Duodenal mucosa (tissue), 2 donors: ENCODE measurements around the gene RBL1.
A peak's percentile ranks its signal among the peaks of the same experiment; 100 is the strongest.
"Not testable (repeated sequence)": the region's sequence is repeated elsewhere in the genome, so short reads cannot be mapped to it uniquely, and the experiment has no call there.

Experiments
- H3K27ac ChIP-seq: one replicate; pipeline ENCODE4 v1.7.0; 2013; ENCODE audit warnings: low read depth, low read length
- H3K27me3 ChIP-seq, 2 donors: one replicate each; pipeline ENCODE4 v1.7.0; 2013; ENCODE audit warnings: low read length in 2 of 2, control low read depth in 1 of 2; ENCODE audit not compliant: insufficient read depth in 2 of 2, control insufficient read depth in 1 of 2
- H3K36me3 ChIP-seq, 2 donors: one replicate each; pipeline ENCODE4 v1.7.0; 2013; ENCODE audit warnings: low read length in 2 of 2, control low read depth in 1 of 2; ENCODE audit not compliant: insufficient read depth in 2 of 2, control insufficient read depth in 1 of 2
- H3K4me1 ChIP-seq, 2 donors: one replicate each; pipeline ENCODE4 v1.7.0; 2013; ENCODE audit warnings: low read length in 2 of 2, control low read depth in 1 of 2; ENCODE audit not compliant: insufficient read depth in 2 of 2, control insufficient read depth in 1 of 2
- H3K4me3 ChIP-seq, 2 donors: one replicate each; pipeline ENCODE4 v1.7.0; 2013; ENCODE audit warnings: low read length in 2 of 2, low read depth in 1 of 2
- H3K9ac ChIP-seq, 2 donors: one replicate each; pipeline ENCODE4 v1.7.0; 2013; ENCODE audit warnings: low read length in 2 of 2, low read depth in 1 of 2
- H3K9me3 ChIP-seq, 2 donors: one replicate each; pipeline ENCODE4 v1.7.0; 2013; ENCODE audit warnings: low read length in 2 of 2, control low read depth in 1 of 2; ENCODE audit not compliant: control insufficient read depth in 1 of 2

Gene RBL1

GRCh38 chr20:37095599-37096414 lies at the start of gene RBL1:
RBL1 (minus strand) TSS chr20:37095997; CDS start chr20:37095928, 69 bp downstream.
- Histone ChIP-seq H3K27ac (peak within 1 kb of the TSS; percentile 31), H3K9ac (peak within 1 kb of the TSS; percentile 71 to 73), H3K27me3 (no peaks in the 10 kb centered on the region), H3K9me3 (no peaks in the 10 kb centered on the region), H3K36me3 (no peaks in the 10 kb centered on the region), H3K4me3 (peak within 1 kb of the TSS; percentile 79 to 87), H3K4me1 (peaks cover 14 to 21% of the 10 kb centered on the region in 2 donors)

- Histone ChIP-seq H3K4me3 (no peak overlapping the region), H3K36me3 (no peaks in the 10 kb centered on the region), H3K27ac (no peak overlapping the region)
These were observed 49.1 kb upstream of the RBL1 start for GRCh38 chr20:37144856-37145404.

GRCh38 chr20:37142708-37143107 lies 46.9 kb upstream of the RBL1 start:
- Histone ChIP-seq H3K9me3 (no peaks in the 10 kb centered on the region), H3K27me3 (no peaks in the 10 kb centered on the region), H3K4me3 (no peak overlapping the region), H3K9ac (no peak overlapping the region), H3K4me1 (no peaks in the 10 kb centered on the region), H3K27ac (no peak overlapping the region), H3K36me3 (no peaks in the 10 kb centered on the region)

More at GRCh38 chr20:37144856-37145404, 49.1 kb upstream of the RBL1 start:
- H3K9me3 ChIP-seq: no peaks in the 10 kb centered on the region
- no peak overlapping the region for H3K9ac ChIP-seq
- no peaks in the 10 kb centered on the region for H3K27me3 ChIP-seq
- H3K4me1 ChIP-seq: no peaks in the 10 kb centered on the region

- no peaks in the 10 kb centered on the region for H3K9me3 ChIP-seq
- H3K4me3 ChIP-seq: no peak overlapping the region
- no peak overlapping the region for H3K9ac ChIP-seq
- no peaks in the 10 kb centered on the region for H3K27me3 ChIP-seq
- no peak overlapping the region for H3K27ac ChIP-seq
- no peaks in the 10 kb centered on the region for H3K4me1 ChIP-seq
- no peaks in the 10 kb centered on the region for H3K36me3 ChIP-seq
These were observed 41.8 kb upstream of the RBL1 start for GRCh38 chr20:37137547-37137946.

DNA sequence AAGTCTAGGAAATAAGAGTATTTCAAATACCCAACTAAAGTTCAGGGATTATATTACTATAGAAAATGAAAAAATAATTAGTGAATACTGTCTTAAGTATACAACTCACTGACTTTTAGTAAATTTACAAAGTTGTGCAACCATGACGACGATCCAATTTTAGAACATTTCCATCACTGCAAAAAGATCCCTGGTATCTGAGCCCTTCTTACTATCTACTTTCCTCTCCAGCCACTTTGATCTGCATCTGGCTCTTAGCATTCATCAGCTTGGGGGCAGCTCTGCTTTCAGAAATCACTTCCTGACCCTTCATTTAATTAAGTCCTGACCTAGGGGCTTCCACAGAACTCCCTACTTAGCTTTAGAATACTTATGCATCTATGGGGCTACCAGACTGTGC lies 38.2 kb upstream of the RBL1 start:
- H3K4me1 ChIP-seq: no peaks in the 10 kb centered on the region
- no peaks in the 10 kb centered on the region for H3K27me3 ChIP-seq
- no peak overlapping the region for H3K9ac ChIP-seq
- no peaks in the 10 kb centered on the region for H3K9me3 ChIP-seq
- no peaks in the 10 kb centered on the region for H3K36me3 ChIP-seq
- no peak overlapping the region for H3K27ac ChIP-seq
- H3K4me3 ChIP-seq: no peak overlapping the region

DNA sequence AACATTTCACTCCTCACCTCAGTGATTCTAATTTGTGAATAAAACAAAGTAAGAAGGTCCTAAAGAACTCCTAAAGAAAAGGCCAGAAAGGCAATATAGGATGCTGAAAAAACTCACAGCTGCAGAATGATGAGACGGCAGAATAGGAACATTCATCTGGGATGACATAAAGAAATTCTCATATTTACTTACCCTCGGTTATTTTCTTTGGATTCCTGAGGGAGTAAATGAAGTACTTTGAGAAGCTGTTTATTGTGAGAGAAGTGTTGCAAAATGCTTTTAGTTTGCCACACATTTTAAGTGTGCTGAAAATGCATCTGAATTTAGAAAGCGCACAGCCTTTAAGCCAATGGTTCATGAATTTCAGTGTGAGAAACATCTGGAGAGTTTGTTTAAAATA lies 35.7 kb upstream of the RBL1 start:
- Histone ChIP-seq H3K27ac (no peak overlapping the region), H3K4me1 (no peaks in the 10 kb centered on the region), H3K9ac (no peak overlapping the region), H3K27me3 (no peaks in the 10 kb centered on the region), H3K36me3 (no peaks in the 10 kb centered on the region), H3K4me3 (no peak overlapping the region), H3K9me3 (no peaks in the 10 kb centered on the region)

DNA sequence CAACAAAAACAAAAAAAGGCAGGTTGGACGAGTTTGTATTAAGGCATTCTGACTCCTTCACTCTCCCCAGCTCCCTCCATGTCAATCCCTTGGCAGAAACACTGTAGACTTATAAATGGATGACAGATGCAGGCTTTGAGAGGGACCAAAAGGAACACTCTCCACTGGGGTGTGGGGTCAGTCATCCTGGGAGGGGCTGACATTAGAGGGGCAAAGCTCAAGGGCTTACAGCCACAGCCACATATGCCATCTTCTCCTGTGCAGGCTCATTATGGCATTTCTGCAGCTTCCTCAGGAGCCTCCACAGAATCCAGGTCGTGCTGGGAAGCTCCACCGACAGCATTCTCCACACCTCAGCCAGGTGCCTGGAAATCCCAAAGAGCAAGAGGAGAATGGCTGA lies 33.0 kb upstream of the RBL1 start:
- no peak overlapping the region for H3K27ac ChIP-seq
- H3K27me3 ChIP-seq: no peaks in the 10 kb centered on the region
- H3K36me3 ChIP-seq: no peaks in the 10 kb centered on the region
- no peaks in the 10 kb centered on the region for H3K4me1 ChIP-seq
- no peaks in the 10 kb centered on the region for H3K9me3 ChIP-seq
- no peak overlapping the region for H3K4me3 ChIP-seq
- no peak overlapping the region for H3K9ac ChIP-seq

- H3K27me3 ChIP-seq, H3K4me3 ChIP-seq, H3K9me3 ChIP-seq, H3K36me3 ChIP-seq, H3K9ac ChIP-seq, H3K27ac ChIP-seq, H3K4me1 ChIP-seq: not testable (repeated sequence)
These were observed 30.5 kb upstream of the RBL1 start for GRCh38 chr20:37126290-37126689.

DNA sequence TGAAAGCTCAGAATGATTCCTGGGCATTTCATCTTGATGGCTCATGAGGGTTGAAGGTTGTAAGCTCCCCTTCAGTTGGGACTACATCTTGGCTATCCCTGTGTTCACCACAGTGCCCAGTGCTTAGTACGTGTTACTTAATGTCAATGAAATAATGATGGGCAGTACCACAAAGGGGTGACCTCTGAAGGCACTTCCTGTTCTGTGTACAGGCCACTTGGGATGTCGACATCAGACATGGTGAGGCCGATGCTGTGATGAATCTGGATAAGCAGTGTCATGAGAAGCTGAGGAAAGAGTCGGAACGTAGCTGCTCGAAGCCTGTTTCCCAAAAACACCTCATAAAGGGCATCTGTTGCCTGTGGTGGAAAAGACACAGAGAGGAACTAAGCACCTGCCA lies 27.6 kb upstream of the RBL1 start:
- no peaks in the 10 kb centered on the region for H3K36me3 ChIP-seq
- no peak overlapping the region for H3K9ac ChIP-seq
- no peaks in the 10 kb centered on the region for H3K4me1 ChIP-seq
- H3K27me3 ChIP-seq: no peaks in the 10 kb centered on the region
- no peaks in the 10 kb centered on the region for H3K9me3 ChIP-seq
- no peak overlapping the region for H3K27ac ChIP-seq
- H3K4me3 ChIP-seq: no peak overlapping the region

DNA sequence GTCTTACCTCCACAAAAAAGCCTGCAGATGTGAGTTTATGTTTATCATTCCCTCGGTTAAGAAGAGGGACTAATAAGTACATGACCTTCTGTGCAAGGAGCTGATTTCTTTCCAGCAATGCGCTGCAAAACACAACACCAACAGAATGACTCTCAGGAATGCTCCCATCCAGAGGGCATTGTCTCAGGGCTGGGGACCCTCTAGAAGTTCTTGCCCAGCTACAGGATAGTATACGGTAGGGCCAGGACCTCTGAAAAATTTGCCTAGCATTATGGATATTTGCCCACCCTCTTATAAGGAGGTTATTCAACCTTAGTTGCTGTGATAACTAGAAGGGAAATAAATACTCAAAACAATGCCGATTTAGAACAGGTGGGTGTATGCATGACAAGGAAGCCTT lies 24.7 kb upstream of the RBL1 start:
- H3K27ac ChIP-seq: no peak overlapping the region
- no peak overlapping the region for H3K4me3 ChIP-seq
- H3K4me1 ChIP-seq: no peaks in the 10 kb centered on the region
- H3K9ac ChIP-seq: no peak overlapping the region
- H3K9me3 ChIP-seq: no peaks in the 10 kb centered on the region
- H3K27me3 ChIP-seq: no peaks in the 10 kb centered on the region
- no peaks in the 10 kb centered on the region for H3K36me3 ChIP-seq
